HEK293T (cell line): ENCODE data around the gene CAMK2G.

Source experiments
- ARNT ChIP-seq: fragments of 450-650 bp; IDR thresholded peaks from 2 replicates; pipeline ENCODE4 v1.6.1; 2017; ENCODE audit warnings: mild to moderate bottlenecking
- ELF4 ChIP-seq: fragments of 450-650 bp; IDR thresholded peaks from 2 replicates; pipeline ENCODE4 v1.6.1; 2017; ENCODE audit warnings: antibody characterized with exemption
- FOXA1 ChIP-seq: fragments of 450-650 bp; IDR thresholded peaks from 2 replicates; pipeline ENCODE4 v1.6.1; 2016; ENCODE audit warnings: mild to moderate bottlenecking
- SP1 ChIP-seq: fragments of 450-650 bp; IDR thresholded peaks from 2 replicates; pipeline ENCODE4 v1.6.1; 2017

- TF ChIP-seq SP1 (no peak), FOXA1 (no peak), ARNT (no peak), ELF4 (no peak)
Observed at GRCh38 chr10:73840056-73840402, 34.3 kb downstream of the CAMK2G start.
